Endothelial cell of umbilical vein (primary cell): ENCODE data around the gene PYGO1. TPM values are rescaled to one million over a fixed set of nuclear protein-coding genes. Genes with fewer than 3 reads are reported as not detected.

ENCODE experiments used
- BruUV-seq: library from RNA; stranded (reverse); fragments of 400-500 nt; replicated peaks from 2 replicates; lab custom pipeline; 2021; lab: Mats Ljungman, UMichigan
- CTCF ChIA-PET: fragments of 300-600, 350-600 bp; sonication (Branson Sonifier 250); formaldehyde crosslinking; loops from one replicate; lab custom pipeline; 2021; ENCODE audit warnings: antibody characterized with exemption, inconsistent platforms; lab: Charles Lee
- POLR2A ChIA-PET: fragments of 300-600, 350-600 bp; sonication (Branson Sonifier 250); formaldehyde crosslinking; loops from one replicate; lab custom pipeline; 2021; ENCODE audit warnings: antibody characterized with exemption, inconsistent platforms; lab: Charles Lee
- DNase-seq: peaks from one replicate; pipeline ENCODE4 v3.0.0-alpha.2; 2011; ENCODE audit warnings: low read depth, low spot score
- FAIRE-seq: peaks from 2 replicates; lab custom pipeline; 2011; peaks lifted over from hg19 to GRCh38; lab: Jason Lieb, UNC
- H2AFZ ChIP-seq: 2 replicates; pipeline ENCODE4 v1.6.0; 2012; ENCODE audit warnings: low read depth, low read length, control low read depth, inconsistent platforms
- H3K27ac ChIP-seq: 2 replicates; pipeline ENCODE4 v1.5.1; 2011; ENCODE audit warnings: low read depth, mild to moderate bottlenecking, control low read depth, low read length, moderate library complexity; ENCODE audit not compliant: insufficient read depth
- H3K27me3 ChIP-seq, 2 experiments: 2 replicates each; pipeline versions ENCODE4 v1.6.0 to v1.6.1; 2011; ENCODE audit warnings: low read length in 2 of 2, mixed read lengths in 1 of 2; ENCODE audit not compliant: control insufficient read depth in 2 of 2, insufficient read depth in 2 of 2
- H3K36me3 ChIP-seq, 2 experiments: 2 replicates in 1 of 2; 3 replicates in 1 of 2; pipeline ENCODE4 v1.5.1; 2011; ENCODE audit warnings: low read length in 2 of 2, mild to moderate bottlenecking in 1 of 2, moderate library complexity in 1 of 2; ENCODE audit not compliant: control insufficient read depth in 2 of 2, insufficient read depth in 2 of 2; ENCODE audit errors: extremely low read depth in 1 of 2
- H3K4me1 ChIP-seq: 3 replicates; pipeline ENCODE4 v1.5.1; 2011; ENCODE audit warnings: mild to moderate bottlenecking, low read length; ENCODE audit not compliant: control insufficient read depth, insufficient read depth; ENCODE audit errors: extremely low read depth
- H3K4me2 ChIP-seq: 2 replicates; pipeline ENCODE4 v1.6.1; 2011; ENCODE audit warnings: low read length, control low read depth, mixed read lengths; ENCODE audit not compliant: insufficient read depth
- H3K4me3 ChIP-seq, 3 experiments: fragments of 200-600 bp in 1 of 3; sonication (generic), shearing (Covaris generic) in 1 of 3; replicated peaks in 1 of 3; 2 replicates each; pipeline ENCODE4 v1.5.1; 2011 to 2016; ENCODE audit warnings: control low read depth in 3 of 3, low read length in 3 of 3, mild to moderate bottlenecking in 2 of 3, inconsistent platforms in 1 of 3, low read depth in 1 of 3, moderate library complexity in 1 of 3; ENCODE audit not compliant: insufficient read depth in 1 of 3
- H3K79me2 ChIP-seq: 2 replicates; pipeline ENCODE4 v1.6.0; 2012; ENCODE audit warnings: low read length, inconsistent platforms; ENCODE audit not compliant: control insufficient read depth, insufficient read depth
- H3K9ac ChIP-seq: replicated peaks from 2 replicates; pipeline ENCODE3; 2011; ENCODE audit warnings: low read length, control low read depth; ENCODE audit not compliant: insufficient read depth; ENCODE audit errors: extremely low read depth
- H3K9me1 ChIP-seq: replicated peaks from 3 replicates; pipeline ENCODE4 v1.6.0; 2011; ENCODE audit warnings: mild to moderate bottlenecking, low read length; ENCODE audit not compliant: control insufficient read depth, insufficient read depth; ENCODE audit errors: extremely low read depth
- H3K9me3 ChIP-seq: replicated peaks from 2 replicates; pipeline ENCODE4 v1.5.1; 2012; ENCODE audit warnings: low read length, inconsistent platforms; ENCODE audit not compliant: control insufficient read depth, insufficient read depth
- H4K20me1 ChIP-seq: replicated peaks from 2 replicates; pipeline ENCODE3; 2011; ENCODE audit warnings: mild to moderate bottlenecking, low read length; ENCODE audit not compliant: control insufficient read depth, insufficient read depth; ENCODE audit errors: extremely low read depth
- CTCF ChIP-seq, 2 donors: IDR thresholded peaks; 1 replicate in 1 of 2; 2 replicates in 1 of 2; pipeline ENCODE4 v1.5.1; 2011; ENCODE audit warnings: low read length in 2 of 2, mild to moderate bottlenecking in 2 of 2, moderate library complexity in 2 of 2, control low read depth in 1 of 2, inconsistent platforms in 1 of 2, low read depth in 1 of 2; ENCODE audit not compliant: insufficient read depth in 1 of 2; ENCODE audit errors: extremely low read depth in 1 of 2
- EZH2 ChIP-seq: IDR thresholded peaks from 2 replicates; pipeline ENCODE4 v1.6.1; 2012; ENCODE audit warnings: borderline replicate concordance, low read depth, mild to moderate bottlenecking, moderate library complexity, low read length, inconsistent platforms; ENCODE audit not compliant: severe bottlenecking
- FOS ChIP-seq: IDR thresholded peaks from 2 replicates; pipeline ENCODE4 v1.6.1; 2011; ENCODE audit warnings: mild to moderate bottlenecking, low read length, moderate library complexity, borderline replicate concordance; ENCODE audit not compliant: insufficient read depth
- GATA2 ChIP-seq: IDR thresholded peaks from 2 replicates; pipeline ENCODE4 v1.7.0; 2011; ENCODE audit warnings: low read depth, mild to moderate bottlenecking, moderate library complexity, mixed read lengths, low read length; ENCODE audit not compliant: insufficient read length, insufficient read depth
- JUN ChIP-seq: IDR thresholded peaks from 2 replicates; pipeline ENCODE4 v1.6.1; 2011; ENCODE audit warnings: borderline replicate concordance, low read depth; ENCODE audit not compliant: insufficient read length, insufficient read depth
- MYC ChIP-seq: IDR thresholded peaks from one replicate; pipeline ENCODE4 v1.6.1; 2011; ENCODE audit warnings: mild to moderate bottlenecking, low read depth, low read length
- POLR2A ChIP-seq: IDR thresholded peaks from 2 replicates; pipeline ENCODE4 v1.6.1; 2012; ENCODE audit warnings: low read depth, mild to moderate bottlenecking, control low read depth, low read length
- POLR2AphosphoS5 ChIP-seq: IDR thresholded peaks from 2 replicates; pipeline ENCODE4 v1.6.1; 2012; ENCODE audit warnings: low read depth, mild to moderate bottlenecking, control low read depth, low read length, moderate library complexity; ENCODE audit not compliant: insufficient read depth
- dilution Hi-C: fragments of 300-500 bp; cut with MboI; formaldehyde crosslinking; loops from one replicate; pipeline ENCODE4 v1.15.0; 2019; ENCODE audit warnings: low sequenced_read_pairs; ENCODE audit not compliant: extremely low pct_ligation_motif_present
- intact Hi-C: fragments of 100-400 bp; cut with micrococcal nuclease; formaldehyde crosslinking; loops from one replicate; pipeline ENCODE4 v1.10.0; 2022
- polyA plus RNA-seq, 4 experiments: library from polyadenylated mRNA; depleted of rRNA in 3 of 4; stranded (reverse) in 3 of 4; unstranded in 1 of 4; fragments of >200 nt; gene quantifications; 2 replicates each; pipeline versions ENCODE4 v1.2.1 to v1.2.3, GENCODE V29; 2011 to 2012; ENCODE audit warnings: missing spikeins in 1 of 4
- total RNA-seq: library from RNA; stranded (reverse); gene quantifications from 2 replicates; pipeline ENCODE4 v1.2.3, GENCODE V29; 2021
- TF ChIP-seq, protein P1 (sequence below): IDR thresholded peaks from 2 replicates; pipeline ENCODE4 v1.6.1; 2011; ENCODE audit not compliant: insufficient read depth, insufficient read length

The PYGO1 gene
- total and polyA plus RNA-seq, 2 donors (not counting 3 experiments of a cell fraction or from before 2014, with no cell fraction given): 1.9 to 7.6 TPM

- BruUV-seq: no TSS peak
- no peaks in the 10 kb centered on the region for H3K9me3 ChIP-seq
- ChIA-PET POLR2A (no interaction called here), CTCF (interaction anchor here (0.7 to 1.1 kb wide), 3 partner anchors 12 to 74 kb away, joined by 3 to 4 read pairs (median 4); no protein-coding TSS in a partner anchor)
- no peaks in the 10 kb centered on the region for H4K20me1 ChIP-seq
- TF ChIP-seq CTCF (IDR thresholded peaks at IDR 0.05; ENCODE audit: extremely low read depth in 1 of 2, insufficient read depth in 1 of 2, low read depth in 1 of 2, low read length in 2 of 2) (no peak), GATA2 (no peak), FOS (no peak), EZH2 (no peak), MYC (no peak), POLR2A (no peak), POLR2AphosphoS5 (no peak), JUN (no peak)
- TF ChIP-seq, protein P1, sequence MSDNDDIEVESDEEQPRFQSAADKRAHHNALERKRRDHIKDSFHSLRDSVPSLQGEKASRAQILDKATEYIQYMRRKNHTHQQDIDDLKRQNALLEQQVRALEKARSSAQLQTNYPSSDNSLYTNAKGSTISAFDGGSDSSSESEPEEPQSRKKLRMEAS: no peak
- H3K36me3 ChIP-seq: no peaks in the 10 kb centered on the region
- no peak overlapping the region for H2AFZ ChIP-seq
- no peaks in the 10 kb centered on the region for H3K27me3 ChIP-seq
- no peaks in the 10 kb centered on the region for H3K4me1 ChIP-seq
- FAIRE-seq (no peak), DNase-seq (no peak)
- no peak overlapping the region for H3K4me2 ChIP-seq
- no peak overlapping the region for H3K4me3 ChIP-seq
- H3K9ac ChIP-seq: no peak overlapping the region
- no peaks in the 10 kb centered on the region for H3K79me2 ChIP-seq
- dilution Hi-C loops: no loop called here
- intact Hi-C loops: no loop called here
- no peaks in the 10 kb centered on the region for H3K9me1 ChIP-seq
- no peak overlapping the region for H3K27ac ChIP-seq
Observed at GRCh38 chr15:55601374-55601773, 13.2 kb upstream of the PYGO1 start.
